ENCODE measurements around the gene KCNJ14.

Gene KCNJ14

GRCh38 chr19:48455171-48455907 is at the start of gene KCNJ14:
Gene KCNJ14, plus strand, starts transcription at chr19:48455574. Its CDS starts 6,151 bp downstream, at chr19:48461725.
- Mint-ChIP-seq H3K27me3 (no peaks in the 10 kb centered on the region), H3K9me3 (no peaks in the 10 kb centered on the region), H3K4me3 (no peak within 1 kb of the TSS), H3K4me1 (peaks cover 3% of the 10 kb centered on the region), H3K36me3 (peaks cover 21% of the 10 kb centered on the region), H3K27ac (no peak within 1 kb of the TSS)
- no peak for DNase-seq
- CTCF ChIA-PET, result no interaction called here

DNA sequence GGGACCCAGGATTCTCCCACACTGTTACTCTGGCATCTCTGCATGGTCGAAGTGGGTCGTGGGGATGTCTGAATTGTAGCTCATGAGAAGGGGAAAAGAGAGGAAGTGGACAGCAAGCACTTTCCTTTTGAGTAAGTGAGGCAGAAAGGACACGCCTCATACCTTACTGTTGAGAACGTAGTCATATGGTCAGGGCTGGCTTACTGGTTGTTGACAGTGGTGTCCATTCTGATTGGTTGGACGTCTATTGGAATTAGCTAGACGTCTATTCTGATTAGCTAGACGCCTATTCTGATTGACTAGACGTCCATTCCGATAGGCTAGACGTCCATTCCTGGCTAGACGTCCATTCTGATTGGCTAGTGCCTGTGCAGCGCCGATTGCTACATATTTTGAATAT is 49.5 kb upstream of the KCNJ14 start:
- Mint-ChIP-seq H3K27ac (no peak overlapping the region), H3K36me3 (no peaks in the 10 kb centered on the region), H3K27me3 (peaks cover 31% of the 10 kb centered on the region), H3K4me3 (no peak overlapping the region), H3K4me1 (peaks cover 4% of the 10 kb centered on the region), H3K9me3 (no peaks in the 10 kb centered on the region)
- DNase-seq, result no peak
- CTCF ChIA-PET, result no interaction called here

DNA sequence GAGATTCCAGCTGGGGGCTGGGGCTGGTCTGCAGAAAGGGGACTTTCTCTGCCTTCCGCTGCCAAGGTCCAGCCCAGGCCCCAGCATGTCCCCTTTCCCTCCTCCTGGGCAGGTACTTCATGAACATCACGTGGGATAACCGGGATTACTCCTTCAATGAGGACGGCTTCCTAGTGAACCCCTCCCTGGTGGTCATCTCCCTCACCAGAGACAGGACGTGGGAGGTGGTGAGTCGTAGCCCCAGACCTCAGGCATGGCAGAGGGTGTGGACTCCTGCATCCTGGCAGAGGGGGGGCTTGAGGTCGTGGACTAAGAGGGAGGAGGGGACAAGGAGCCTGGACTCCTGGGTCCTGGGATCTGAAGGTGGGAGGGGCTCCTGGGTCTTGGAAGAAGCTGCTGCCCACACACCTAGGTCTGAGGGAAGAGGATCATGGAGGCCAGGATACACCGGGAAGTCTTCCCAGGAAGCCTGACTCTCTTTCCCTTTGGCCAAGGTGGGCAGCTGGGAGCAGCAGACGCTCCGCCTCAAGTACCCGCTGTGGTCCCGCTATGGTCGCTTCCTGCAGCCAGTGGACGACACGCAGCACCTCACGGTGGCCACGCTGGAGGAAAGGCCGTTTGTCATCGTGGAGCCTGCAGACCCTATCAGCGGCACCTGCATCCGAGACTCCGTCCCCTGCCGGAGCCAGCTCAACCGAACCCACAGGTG is 41.3 kb upstream of the KCNJ14 start:
- CTCF ChIA-PET, result interaction anchor here (0.7 kb wide), 1 partner anchor 10 kb away, joined by 4 read pairs; no protein-coding TSS in a partner anchor
- no peak for DNase-seq
- Mint-ChIP-seq H3K4me1 (peaks cover 31% of the 10 kb centered on the region), H3K9me3 (no peaks in the 10 kb centered on the region), H3K4me3 (no peak overlapping the region), H3K36me3 (no peaks in the 10 kb centered on the region), H3K27ac (no peak overlapping the region), H3K27me3 (peaks cover 82% of the 10 kb centered on the region)

GRCh38 chr19:48415395-48415794 is 40.0 kb upstream of the KCNJ14 start:
- H3K36me3 Mint-ChIP-seq, result no peaks in the 10 kb centered on the region
- CTCF ChIA-PET, result interaction anchor here (1.0 kb wide), 1 partner anchor 24 kb away, joined by 3 read pairs; the partner anchor contains the start of gene KDELR1
- peak overlapping the region; percentile 33 for H3K4me3 Mint-ChIP-seq

GRCh38 chr19:48415806-48416221 is 39.6 kb upstream of the KCNJ14 start:
- H3K36me3 Mint-ChIP-seq, result no peaks in the 10 kb centered on the region
- H3K4me1 Mint-ChIP-seq, result peaks cover 34% of the 10 kb centered on the region
- CTCF ChIA-PET, result no interaction called here
- peaks cover 79% of the 10 kb centered on the region for H3K27me3 Mint-ChIP-seq
- DNase-seq, result no peak
- H3K4me3 Mint-ChIP-seq, result no peak overlapping the region
- no peaks in the 10 kb centered on the region for H3K9me3 Mint-ChIP-seq
- no peak overlapping the region for H3K27ac Mint-ChIP-seq

More at GRCh38 chr19:48415395-48415794, 40.0 kb upstream of the KCNJ14 start:
- DNase-seq, result peak; percentile 84
- Mint-ChIP-seq H3K27ac (no peak overlapping the region), H3K9me3 (no peaks in the 10 kb centered on the region), H3K4me1 (peaks cover 34% of the 10 kb centered on the region), H3K27me3 (peaks cover 83% of the 10 kb centered on the region)

DNA sequence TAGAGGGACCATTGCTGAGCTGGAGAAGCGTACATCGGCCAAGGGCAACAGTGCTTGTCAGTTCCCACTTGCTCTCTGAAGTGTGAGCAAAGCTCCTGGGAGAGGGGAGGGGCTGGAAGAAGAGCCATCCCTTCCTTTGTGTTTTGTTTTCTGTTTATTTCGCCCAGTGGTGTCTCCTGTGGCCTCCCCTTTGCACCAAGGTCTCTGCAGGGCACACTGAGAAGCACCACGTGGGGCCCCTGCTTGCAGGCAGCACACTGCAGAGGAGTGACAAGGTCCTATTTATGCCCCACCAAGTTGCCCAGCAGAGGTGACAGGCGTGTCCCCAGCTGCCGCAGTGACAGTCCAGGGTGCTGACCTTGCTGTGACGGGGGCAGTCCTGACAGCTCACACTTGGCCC is 38.0 kb upstream of the KCNJ14 start:
- Mint-ChIP-seq H3K27me3 (peaks cover 77% of the 10 kb centered on the region), H3K9me3 (no peaks in the 10 kb centered on the region), H3K4me1 (peaks cover 34% of the 10 kb centered on the region), H3K27ac (no peak overlapping the region), H3K36me3 (no peaks in the 10 kb centered on the region), H3K4me3 (no peak overlapping the region)
- CTCF ChIA-PET, result interaction anchor here (0.6 kb wide), 1 partner anchor 66 kb away, joined by 3 read pairs; no protein-coding TSS in a partner anchor
- no peak for DNase-seq

GRCh38 chr19:48418317-48419064 is 36.9 kb upstream of the KCNJ14 start:
- H3K27ac Mint-ChIP-seq, result no peak overlapping the region
- H3K9me3 Mint-ChIP-seq, result no peaks in the 10 kb centered on the region

DNA sequence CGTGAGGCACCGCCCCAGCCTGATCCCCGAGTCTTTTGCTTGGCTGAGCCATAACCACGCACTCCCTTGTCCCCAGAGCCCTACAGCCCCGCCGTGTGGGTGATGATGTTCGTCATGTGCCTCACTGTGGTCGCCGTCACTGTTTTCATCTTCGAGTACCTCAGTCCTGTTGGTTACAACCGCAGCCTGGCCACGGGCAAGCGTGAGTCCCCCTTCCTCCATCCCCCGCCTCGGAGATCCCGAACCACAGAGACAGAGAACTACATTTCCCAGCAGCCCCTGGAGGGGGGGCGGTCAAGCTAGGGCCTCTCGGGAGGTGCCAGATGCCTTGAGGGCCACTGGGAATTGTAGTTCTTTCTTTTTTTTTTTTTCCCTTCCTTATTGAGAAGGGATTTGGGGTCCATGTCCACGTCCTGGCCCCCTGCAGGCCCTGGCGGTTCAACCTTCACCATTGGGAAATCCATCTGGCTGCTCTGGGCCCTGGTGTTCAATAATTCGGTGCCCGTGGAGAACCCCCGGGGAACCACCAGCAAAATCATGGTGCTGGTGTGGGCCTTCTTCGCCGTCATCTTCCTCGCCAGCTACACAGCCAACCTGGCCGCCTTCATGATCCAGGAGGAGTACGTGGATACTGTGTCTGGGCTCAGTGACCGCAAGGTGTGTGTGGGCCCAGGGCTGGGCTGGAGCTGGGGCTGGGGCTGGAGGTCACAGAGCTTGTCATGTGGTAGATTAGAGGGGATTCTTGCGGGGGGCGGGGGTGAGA is 36.0 kb upstream of the KCNJ14 start:
- Mint-ChIP-seq H3K27me3 (peaks cover 67% of the 10 kb centered on the region), H3K4me3 (peak overlapping the region; percentile 64), H3K4me1 (peaks cover 31% of the 10 kb centered on the region), H3K9me3 (no peaks in the 10 kb centered on the region), H3K36me3 (no peaks in the 10 kb centered on the region), H3K27ac (peak overlapping the region; percentile 62)
- CTCF ChIA-PET, result interaction anchor here (1.0 kb wide), 1 partner anchor 28 kb away, joined by 5 read pairs; the partner anchor contains the start of gene KDELR1
- DNase-seq, result peak; percentile 80

More at GRCh38 chr19:48418317-48419064, 36.9 kb upstream of the KCNJ14 start:
- Mint-ChIP-seq H3K4me3 (peak overlapping the region; percentile 64), H3K27me3 (peaks cover 74% of the 10 kb centered on the region), H3K36me3 (no peaks in the 10 kb centered on the region), H3K4me1 (peaks cover 34% of the 10 kb centered on the region)
- CTCF ChIA-PET, result no interaction called here
- DNase-seq, result no peak

DNA sequence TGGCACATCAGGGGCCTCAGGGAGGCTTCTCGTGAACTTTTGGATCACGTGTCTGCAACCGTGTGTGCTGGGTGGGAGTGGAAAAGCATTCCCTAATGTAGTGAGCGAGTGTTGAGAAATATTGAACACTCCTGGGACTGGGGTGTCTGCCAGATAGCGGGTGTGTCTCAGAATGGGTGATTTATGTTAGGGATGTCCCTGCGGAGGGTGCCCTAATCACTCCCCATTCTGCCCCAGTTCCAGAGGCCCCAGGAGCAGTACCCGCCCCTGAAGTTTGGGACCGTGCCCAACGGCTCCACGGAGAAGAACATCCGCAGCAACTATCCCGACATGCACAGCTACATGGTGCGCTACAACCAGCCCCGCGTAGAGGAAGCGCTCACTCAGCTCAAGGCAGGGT is 33.8 kb upstream of the KCNJ14 start:
- CTCF ChIA-PET, result no interaction called here
- Mint-ChIP-seq H3K4me1 (peaks cover 18% of the 10 kb centered on the region), H3K27me3 (peaks cover 61% of the 10 kb centered on the region)

DNA sequence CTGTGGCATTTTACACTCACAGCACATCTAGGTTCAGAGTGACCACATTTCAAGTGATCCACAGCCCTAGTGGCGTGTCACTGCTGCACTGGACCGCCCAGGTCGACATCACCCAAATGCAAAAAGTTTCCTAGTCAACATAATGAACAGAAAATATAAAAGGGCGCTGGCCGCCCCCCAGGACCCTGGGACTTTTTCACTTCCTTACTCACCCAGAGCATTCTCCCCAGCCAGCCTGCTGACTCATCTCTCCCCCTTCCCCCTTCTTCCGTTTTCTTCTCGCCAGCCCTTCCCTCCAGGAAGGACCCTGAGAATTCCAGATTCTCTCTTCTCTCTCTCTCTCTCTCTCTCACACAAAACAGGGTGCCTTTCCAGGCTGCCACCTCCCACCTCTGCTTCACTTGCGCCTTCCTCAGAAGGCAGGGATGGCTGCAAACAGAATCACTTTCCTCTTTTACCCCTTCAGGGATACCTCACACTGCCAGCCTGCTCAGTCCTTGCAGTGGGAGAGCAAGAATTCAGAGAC is 30.6 kb upstream of the KCNJ14 start:
- H3K9me3 Mint-ChIP-seq, result no peaks in the 10 kb centered on the region
- H3K36me3 Mint-ChIP-seq, result no peaks in the 10 kb centered on the region
- CTCF ChIA-PET, result no interaction called here
- H3K4me1 Mint-ChIP-seq, result peaks cover 5% of the 10 kb centered on the region
- H3K4me3 Mint-ChIP-seq, result no peak overlapping the region
- no peak overlapping the region for H3K27ac Mint-ChIP-seq
- no peak for DNase-seq
- H3K27me3 Mint-ChIP-seq, result peaks cover 53% of the 10 kb centered on the region

More for the DNA sequence above, 33.8 kb upstream of the KCNJ14 start:
- no peak overlapping the region for H3K27ac Mint-ChIP-seq
- H3K9me3 Mint-ChIP-seq, result no peaks in the 10 kb centered on the region
- H3K36me3 Mint-ChIP-seq, result no peaks in the 10 kb centered on the region
- H3K4me3 Mint-ChIP-seq, result no peak overlapping the region
- DNase-seq, result no peak

GRCh38 chr19:48428670-48429069 is 26.7 kb upstream of the KCNJ14 start:
- CTCF ChIA-PET, result interaction anchor here (0.7 kb wide), 2 partner anchors 38 to 155 kb away, joined by 3 to 4 read pairs; partner anchors contain the start of gene KDELR1
- H3K4me3 Mint-ChIP-seq, result no peak overlapping the region
- no peak for DNase-seq
- peaks cover 7% of the 10 kb centered on the region for H3K4me1 Mint-ChIP-seq
- H3K27me3 Mint-ChIP-seq, result peaks cover 45% of the 10 kb centered on the region
- H3K27ac Mint-ChIP-seq, result no peak overlapping the region
- H3K9me3 Mint-ChIP-seq, result no peaks in the 10 kb centered on the region
- no peaks in the 10 kb centered on the region for H3K36me3 Mint-ChIP-seq

DNA sequence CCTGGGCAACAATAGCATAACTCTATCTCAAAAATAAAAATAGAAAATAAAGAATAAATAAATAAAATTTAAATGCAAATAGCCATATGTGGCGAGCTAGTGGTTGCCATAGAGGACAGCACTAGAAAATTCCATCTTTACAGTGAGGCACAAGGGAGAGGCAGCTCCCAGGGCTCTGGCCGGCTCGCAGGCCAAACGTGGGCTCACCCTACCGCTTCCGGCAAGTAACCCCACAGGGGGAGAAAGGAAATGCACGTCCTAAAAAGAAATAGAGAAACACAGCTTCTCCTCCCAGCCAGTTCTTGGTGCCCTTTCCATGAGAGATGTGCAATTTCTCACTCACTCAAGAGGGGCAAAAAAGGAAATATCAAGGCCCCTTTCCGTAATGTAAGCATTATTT is 22.0 kb upstream of the KCNJ14 start:
- Mint-ChIP-seq H3K27ac (no peak overlapping the region), H3K36me3 (no peaks in the 10 kb centered on the region), H3K9me3 (no peaks in the 10 kb centered on the region), H3K4me3 (no peak overlapping the region), H3K4me1 (peaks cover 2% of the 10 kb centered on the region), H3K27me3 (peaks cover 44% of the 10 kb centered on the region)
- no peak for DNase-seq
- CTCF ChIA-PET, result no interaction called here

DNA sequence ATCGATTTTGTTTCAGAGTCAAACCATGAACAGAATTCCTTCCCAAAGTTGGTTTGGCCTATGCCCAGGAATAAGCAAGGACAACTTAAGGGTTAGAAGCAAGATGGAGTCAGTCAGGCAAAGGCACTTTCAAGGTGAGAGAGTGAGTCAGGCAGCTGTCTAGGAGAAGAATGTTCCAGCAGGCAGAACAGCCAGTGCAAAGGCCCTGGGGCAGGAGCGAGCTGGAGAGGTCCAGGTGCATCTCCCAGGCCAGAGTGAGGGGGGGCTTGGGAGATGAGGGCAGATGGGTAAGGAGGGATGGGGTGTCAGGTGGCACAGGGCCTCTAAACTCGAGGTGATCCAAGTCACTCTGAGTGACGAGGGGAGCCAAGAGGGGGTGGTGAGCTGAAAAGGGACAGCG is 18.8 kb upstream of the KCNJ14 start:
- Mint-ChIP-seq H3K4me3 (no peak overlapping the region), H3K36me3 (no peaks in the 10 kb centered on the region), H3K9me3 (no peaks in the 10 kb centered on the region), H3K4me1 (peaks cover 5% of the 10 kb centered on the region), H3K27ac (no peak overlapping the region), H3K27me3 (peaks cover 54% of the 10 kb centered on the region)
- CTCF ChIA-PET, result no interaction called here
- no peak for DNase-seq
